ENCODE measurements around the gene LRIT3. TPM values are rescaled to one million over a fixed set of nuclear protein-coding genes. Genes with fewer than 3 reads are reported as not detected.

LRIT3 gene
- total and polyA plus RNA-seq, 9 donors, result 0.09 to 0.76 (median 0.21) TPM

GRCh38 chr4:109815151-109816081, 32.5 kb upstream of the LRIT3 start, which contains the start of gene GAR1:
Gene GAR1 (plus strand): TSS chr4:109815762. CDS start chr4:109816165, 403 bp downstream.
- Histone ChIP-seq H3K9me3 (replicated peaks; ENCODE audit: control insufficient read depth, low read depth, low read length) (no peaks in the 10 kb centered on the region), H3K4me3 (ENCODE audit: low read length) (peak within 1 kb of the TSS; percentile 98), H3K27ac (ENCODE audit: low read length) (peak within 1 kb of the TSS; percentile 93), H3K27me3 (ENCODE audit: control insufficient read depth, insufficient read depth, low read length) (no peaks in the 10 kb centered on the region), H3K36me3 (ENCODE audit: control insufficient read depth, insufficient read depth, low read length) (peaks cover 13% of the 10 kb centered on the region), H3K4me1 (ENCODE audit: control insufficient read depth, insufficient read depth, low read length) (peaks cover 10% of the 10 kb centered on the region)
- under 1% methylated on average over 34 of the region's 53 CpGs for WGBS (ENCODE audit: insufficient coverage)
- peak; percentile 98 for DNase-seq

GRCh38 chr4:109816082-109816442, 31.8 kb upstream of the LRIT3 start:
- H3K36me3 ChIP-seq (ENCODE audit: control insufficient read depth, insufficient read depth, low read length), result peaks cover 20% of the 10 kb centered on the region
- peaks cover 10% of the 10 kb centered on the region for H3K4me1 ChIP-seq (ENCODE audit: control insufficient read depth, insufficient read depth, low read length)
- H3K27me3 ChIP-seq (ENCODE audit: control insufficient read depth, insufficient read depth, low read length), result no peaks in the 10 kb centered on the region
- no peak for DNase-seq
- H3K4me3 ChIP-seq (ENCODE audit: low read length), result peak overlapping the region; percentile 98
- 2% methylated on average over 19 of the region's 19 CpGs for WGBS (ENCODE audit: insufficient coverage)
- no peaks in the 10 kb centered on the region for H3K9me3 ChIP-seq (replicated peaks; ENCODE audit: control insufficient read depth, low read depth, low read length)
- H3K27ac ChIP-seq (ENCODE audit: low read length), result peak overlapping the region; percentile 93

- Histone ChIP-seq H3K9me3 (replicated peaks; ENCODE audit: control insufficient read depth, low read depth, low read length) (no peaks in the 10 kb centered on the region), H3K27me3 (ENCODE audit: control insufficient read depth, insufficient read depth, low read length) (no peaks in the 10 kb centered on the region), H3K36me3 (ENCODE audit: control insufficient read depth, insufficient read depth, low read length) (peaks cover 21% of the 10 kb centered on the region), H3K4me3 (ENCODE audit: low read length) (peak overlapping the region; percentile 98), H3K27ac (ENCODE audit: low read length) (no peak overlapping the region), H3K4me1 (ENCODE audit: control insufficient read depth, insufficient read depth, low read length) (peaks cover 10% of the 10 kb centered on the region)
- 77% methylated on average over 1 of the region's 1 CpG for WGBS (ENCODE audit: insufficient coverage)
- no peak for DNase-seq
Observed at GRCh38 chr4:109816894-109817293, 31.0 kb upstream of the LRIT3 start.

- peaks cover 10% of the 10 kb centered on the region for H3K4me1 ChIP-seq (ENCODE audit: control insufficient read depth, insufficient read depth, low read length)
- peaks cover 25% of the 10 kb centered on the region for H3K36me3 ChIP-seq (ENCODE audit: control insufficient read depth, insufficient read depth, low read length)
- H3K4me3 ChIP-seq (ENCODE audit: low read length), result no peak overlapping the region
- no peak overlapping the region for H3K27ac ChIP-seq (ENCODE audit: low read length)
- WGBS (ENCODE audit: insufficient coverage), result 100% methylated on average over 3 of the region's 4 CpGs
- no peaks in the 10 kb centered on the region for H3K27me3 ChIP-seq (ENCODE audit: control insufficient read depth, insufficient read depth, low read length)
- H3K9me3 ChIP-seq (replicated peaks; ENCODE audit: control insufficient read depth, low read depth, low read length), result no peaks in the 10 kb centered on the region
- no peak for DNase-seq
Observed at GRCh38 chr4:109818268-109818667, 29.6 kb upstream of the LRIT3 start.

GRCh38 chr4:109820563-109820962, 27.3 kb upstream of the LRIT3 start:
- H3K27me3 ChIP-seq (ENCODE audit: control insufficient read depth, insufficient read depth, low read length), result no peaks in the 10 kb centered on the region
- WGBS (ENCODE audit: insufficient coverage), result 78% methylated on average over 1 of the region's 2 CpGs

GRCh38 chr4:109821185-109821584, 26.7 kb upstream of the LRIT3 start:
- WGBS (ENCODE audit: insufficient coverage), result no CpG with 5 or more reads among the region's 2 CpGs
- Histone ChIP-seq H3K36me3 (ENCODE audit: control insufficient read depth, insufficient read depth, low read length) (peaks cover 27% of the 10 kb centered on the region), H3K27ac (ENCODE audit: low read length) (no peak overlapping the region), H3K4me1 (ENCODE audit: control insufficient read depth, insufficient read depth, low read length) (peaks cover 5% of the 10 kb centered on the region), H3K27me3 (ENCODE audit: control insufficient read depth, insufficient read depth, low read length) (no peaks in the 10 kb centered on the region), H3K9me3 (replicated peaks; ENCODE audit: control insufficient read depth, low read depth, low read length) (no peaks in the 10 kb centered on the region), H3K4me3 (ENCODE audit: low read length) (no peak overlapping the region)
- no peak for DNase-seq

More at GRCh38 chr4:109820563-109820962, 27.3 kb upstream of the LRIT3 start:
- Histone ChIP-seq H3K4me1 (ENCODE audit: control insufficient read depth, insufficient read depth, low read length) (peaks cover 6% of the 10 kb centered on the region), H3K4me3 (ENCODE audit: low read length) (no peak overlapping the region), H3K9me3 (replicated peaks; ENCODE audit: control insufficient read depth, low read depth, low read length) (no peaks in the 10 kb centered on the region), H3K27ac (ENCODE audit: low read length) (no peak overlapping the region), H3K36me3 (ENCODE audit: control insufficient read depth, insufficient read depth, low read length) (peaks cover 27% of the 10 kb centered on the region)
- peak; percentile 2 for DNase-seq

- Histone ChIP-seq H3K9me3 (replicated peaks; ENCODE audit: control insufficient read depth, low read depth, low read length) (no peaks in the 10 kb centered on the region), H3K27ac (ENCODE audit: low read length) (no peak overlapping the region), H3K27me3 (ENCODE audit: control insufficient read depth, insufficient read depth, low read length) (no peaks in the 10 kb centered on the region), H3K4me3 (ENCODE audit: low read length) (no peak overlapping the region), H3K4me1 (ENCODE audit: control insufficient read depth, insufficient read depth, low read length) (no peaks in the 10 kb centered on the region), H3K36me3 (ENCODE audit: control insufficient read depth, insufficient read depth, low read length) (peaks cover 7% of the 10 kb centered on the region)
- peak; percentile 27 for DNase-seq
Observed at GRCh38 chr4:109826719-109827118, 21.2 kb upstream of the LRIT3 start.

- H3K4me1 ChIP-seq (ENCODE audit: control insufficient read depth, insufficient read depth, low read length), result no peaks in the 10 kb centered on the region
- H3K4me3 ChIP-seq (ENCODE audit: low read length), result no peak within 1 kb of the TSS
- peaks cover 3% of the 10 kb centered on the region for H3K36me3 ChIP-seq (ENCODE audit: control insufficient read depth, insufficient read depth, low read length)
- H3K27ac ChIP-seq (ENCODE audit: low read length), result no peak within 1 kb of the TSS
- no CpG with 5 or more reads among the region's 2 CpGs for WGBS (ENCODE audit: insufficient coverage)
- H3K27me3 ChIP-seq (ENCODE audit: control insufficient read depth, insufficient read depth, low read length), result no peaks in the 10 kb centered on the region
- no peaks in the 10 kb centered on the region for H3K9me3 ChIP-seq (replicated peaks; ENCODE audit: control insufficient read depth, low read depth, low read length)
- DNase-seq, result no peak
Observed at GRCh38 chr4:109827672-109828071, 20.2 kb upstream of the LRIT3 start, which contains the start of gene RRH. Gene RRH (plus strand): TSS chr4:109827972. CDS start chr4:109828028, 56 bp downstream.

- Histone ChIP-seq H3K4me1 (ENCODE audit: control insufficient read depth, insufficient read depth, low read length) (no peaks in the 10 kb centered on the region), H3K36me3 (ENCODE audit: control insufficient read depth, insufficient read depth, low read length) (no peaks in the 10 kb centered on the region), H3K27me3 (ENCODE audit: control insufficient read depth, insufficient read depth, low read length) (no peaks in the 10 kb centered on the region), H3K27ac (ENCODE audit: low read length) (no peak overlapping the region), H3K4me3 (ENCODE audit: low read length) (no peak overlapping the region), H3K9me3 (replicated peaks; ENCODE audit: control insufficient read depth, low read depth, low read length) (no peaks in the 10 kb centered on the region)
- WGBS (ENCODE audit: insufficient coverage), result no CpG with 5 or more reads among the region's 4 CpGs
- no peak for DNase-seq
Observed at GRCh38 chr4:109833756-109834155, 14.2 kb upstream of the LRIT3 start.

- Histone ChIP-seq H3K9me3 (replicated peaks; ENCODE audit: control insufficient read depth, low read depth, low read length) (no peaks in the 10 kb centered on the region), H3K27ac (ENCODE audit: low read length) (no peak overlapping the region), H3K36me3 (ENCODE audit: control insufficient read depth, insufficient read depth, low read length) (no peaks in the 10 kb centered on the region), H3K27me3 (ENCODE audit: control insufficient read depth, insufficient read depth, low read length) (no peaks in the 10 kb centered on the region), H3K4me1 (ENCODE audit: control insufficient read depth, insufficient read depth, low read length) (no peaks in the 10 kb centered on the region), H3K4me3 (ENCODE audit: low read length) (no peak overlapping the region)
- no peak for DNase-seq
- WGBS (ENCODE audit: insufficient coverage), result no CpG with 5 or more reads among the region's 3 CpGs
Observed at GRCh38 chr4:109836985-109837384, 10.9 kb upstream of the LRIT3 start.
